ENCODE data around the gene ARHGAP31. TPM values are rescaled to one million over a fixed set of nuclear protein-coding genes. Genes with fewer than 3 reads are reported as not detected.

The ARHGAP31 gene
- total RNA-seq, 1 donor from 2014 or later: 48.1 TPM

- peaks cover 20% of the 10 kb centered on the region for H3K4me1 ChIP-seq (ENCODE audit: insufficient read depth, low read length)
- peaks cover 58% of the 10 kb centered on the region for H4K20me1 ChIP-seq (ENCODE audit: insufficient read depth, low read length)
- H3K9me3 Mint-ChIP-seq (ENCODE audit: unreplicated experiment): no peaks in the 10 kb centered on the region
- no peak overlapping the region for H3K4me2 ChIP-seq (ENCODE audit: low read length)
- FAIRE-seq (no peak), DNase-seq (ENCODE audit: low read depth) (no peak)
- TF ChIP-seq, protein P1, sequence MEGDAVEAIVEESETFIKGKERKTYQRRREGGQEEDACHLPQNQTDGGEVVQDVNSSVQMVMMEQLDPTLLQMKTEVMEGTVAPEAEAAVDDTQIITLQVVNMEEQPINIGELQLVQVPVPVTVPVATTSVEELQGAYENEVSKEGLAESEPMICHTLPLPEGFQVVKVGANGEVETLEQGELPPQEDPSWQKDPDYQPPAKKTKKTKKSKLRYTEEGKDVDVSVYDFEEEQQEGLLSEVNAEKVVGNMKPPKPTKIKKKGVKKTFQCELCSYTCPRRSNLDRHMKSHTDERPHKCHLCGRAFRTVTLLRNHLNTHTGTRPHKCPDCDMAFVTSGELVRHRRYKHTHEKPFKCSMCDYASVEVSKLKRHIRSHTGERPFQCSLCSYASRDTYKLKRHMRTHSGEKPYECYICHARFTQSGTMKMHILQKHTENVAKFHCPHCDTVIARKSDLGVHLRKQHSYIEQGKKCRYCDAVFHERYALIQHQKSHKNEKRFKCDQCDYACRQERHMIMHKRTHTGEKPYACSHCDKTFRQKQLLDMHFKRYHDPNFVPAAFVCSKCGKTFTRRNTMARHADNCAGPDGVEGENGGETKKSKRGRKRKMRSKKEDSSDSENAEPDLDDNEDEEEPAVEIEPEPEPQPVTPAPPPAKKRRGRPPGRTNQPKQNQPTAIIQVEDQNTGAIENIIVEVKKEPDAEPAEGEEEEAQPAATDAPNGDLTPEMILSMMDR (IDR thresholded peaks at IDR 0.05; ENCODE audit: insufficient read depth, low read depth, low read length): no peak
- H3K9me3 ChIP-seq (ENCODE audit: insufficient read depth, low read depth, low read length): no peaks in the 10 kb centered on the region
- H3K36me3 Mint-ChIP-seq (ENCODE audit: low read depth, unreplicated experiment): peaks cover 16% of the 10 kb centered on the region
- peaks cover 32% of the 10 kb centered on the region for H3K4me1 Mint-ChIP-seq (ENCODE audit: low read depth, unreplicated experiment)
- no peak overlapping the region for H3K4me3 ChIP-seq (ENCODE audit: insufficient read depth, low read depth, low read length)
- H2AFZ ChIP-seq (ENCODE audit: low read depth, low read length): no peak overlapping the region
- H3K9ac ChIP-seq (ENCODE audit: low read length): no peak overlapping the region
- H3K36me3 ChIP-seq (ENCODE audit: insufficient read depth, low read length): peaks cover 5% of the 10 kb centered on the region
- H3K27me3 ChIP-seq (ENCODE audit: insufficient read depth, low read length): no peaks in the 10 kb centered on the region
- peaks cover 83% of the 10 kb centered on the region for H3K79me2 ChIP-seq (ENCODE audit: insufficient read depth, low read length)
- H3K27me3 Mint-ChIP-seq (ENCODE audit: low read depth, unreplicated experiment): no peaks in the 10 kb centered on the region
- no peak overlapping the region for H3K4me3 Mint-ChIP-seq (ENCODE audit: unreplicated experiment)
- no peak overlapping the region for H3K27ac Mint-ChIP-seq (ENCODE audit: unreplicated experiment)
- no peak overlapping the region for H3K27ac ChIP-seq (ENCODE audit: low read depth, low read length)
Measured at GRCh38 chr3:119347036-119347435, 52.9 kb downstream of the ARHGAP31 start.

DNA sequence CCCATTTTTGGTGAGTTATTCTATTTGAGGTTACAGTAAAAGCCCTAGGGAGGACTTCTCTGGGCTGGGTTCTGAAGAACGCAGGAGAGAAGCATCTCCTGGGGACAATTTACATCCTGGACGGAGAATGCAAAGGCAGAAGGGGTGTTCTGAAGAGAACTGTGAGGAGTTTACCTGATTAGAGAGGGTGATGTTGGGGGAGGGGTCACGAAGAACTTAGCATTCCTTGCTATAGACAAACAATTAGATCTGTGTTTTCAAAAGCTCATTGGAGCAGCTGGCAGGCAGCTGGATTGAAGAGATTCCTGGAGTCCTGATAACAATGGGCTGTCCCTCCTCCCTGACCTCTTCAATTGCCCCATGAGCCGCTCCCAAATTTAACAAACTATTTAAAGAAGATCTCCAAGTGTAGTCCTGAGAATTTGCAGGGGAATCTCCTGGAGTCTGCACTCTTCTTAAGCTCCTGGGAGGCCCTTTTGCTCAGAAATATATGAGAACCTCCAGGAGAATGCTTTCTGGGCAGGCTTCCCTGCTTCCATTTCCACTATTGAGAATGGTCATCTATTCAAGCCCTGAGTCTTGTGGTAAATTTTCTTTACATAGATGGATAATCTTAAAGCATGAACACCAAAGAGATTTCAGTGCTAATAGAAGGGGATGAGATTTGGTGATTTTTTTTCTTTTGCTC lies 55.3 kb downstream of the ARHGAP31 start:
- H3K79me2 ChIP-seq (ENCODE audit: insufficient read depth, low read length): peaks cover 72% of the 10 kb centered on the region
- peaks cover 32% of the 10 kb centered on the region for H3K4me1 ChIP-seq (ENCODE audit: insufficient read depth, low read length)
- Mint-ChIP-seq H3K27ac (ENCODE audit: unreplicated experiment) (peak overlapping the region; percentile 91), H3K36me3 (ENCODE audit: low read depth, unreplicated experiment) (peaks cover 18% of the 10 kb centered on the region), H3K4me3 (ENCODE audit: unreplicated experiment) (peak overlapping the region; percentile 62), H3K27me3 (ENCODE audit: low read depth, unreplicated experiment) (no peaks in the 10 kb centered on the region), H3K9me3 (ENCODE audit: unreplicated experiment) (no peaks in the 10 kb centered on the region), H3K4me1 (ENCODE audit: low read depth, unreplicated experiment) (peaks cover 47% of the 10 kb centered on the region)
- no peak overlapping the region for H3K4me3 ChIP-seq (ENCODE audit: insufficient read depth, low read depth, low read length)
- no peak overlapping the region for H3K9ac ChIP-seq (ENCODE audit: low read length)
- peaks cover 5% of the 10 kb centered on the region for H3K36me3 ChIP-seq (ENCODE audit: insufficient read depth, low read length)
- H3K4me2 ChIP-seq (ENCODE audit: low read length): peak overlapping the region; percentile 52
- TF ChIP-seq, protein P1 (IDR thresholded peaks at IDR 0.05; ENCODE audit: insufficient read depth, low read depth, low read length): no peak
- TF ChIP-seq EZH2 (IDR thresholded peaks at IDR 0.05; ENCODE audit: insufficient read depth, low read length): no peak
- H2AFZ ChIP-seq (ENCODE audit: low read depth, low read length): no peak overlapping the region
- H3K9me3 ChIP-seq (ENCODE audit: insufficient read depth, low read depth, low read length): no peaks in the 10 kb centered on the region
- DNase-seq (ENCODE audit: low read depth) (no peak), FAIRE-seq (no peak)
- no peaks in the 10 kb centered on the region for H3K27me3 ChIP-seq (ENCODE audit: insufficient read depth, low read length)
- no peak overlapping the region for H3K27ac ChIP-seq (ENCODE audit: low read depth, low read length)
- H4K20me1 ChIP-seq (ENCODE audit: insufficient read depth, low read length): peaks cover 58% of the 10 kb centered on the region

GRCh38 chr3:119350114-119350513 lies 55.9 kb downstream of the ARHGAP31 start:
- Histone ChIP-seq H2AFZ (ENCODE audit: low read depth, low read length) (no peak overlapping the region), H3K4me3 (ENCODE audit: insufficient read depth, low read depth, low read length) (no peak overlapping the region), H3K4me1 (ENCODE audit: insufficient read depth, low read length) (peaks cover 32% of the 10 kb centered on the region), H3K27ac (ENCODE audit: low read depth, low read length) (no peak overlapping the region), H4K20me1 (ENCODE audit: insufficient read depth, low read length) (peaks cover 60% of the 10 kb centered on the region), H3K9me3 (ENCODE audit: insufficient read depth, low read depth, low read length) (no peaks in the 10 kb centered on the region), H3K27me3 (ENCODE audit: insufficient read depth, low read length) (no peaks in the 10 kb centered on the region), H3K4me2 (ENCODE audit: low read length) (peak overlapping the region; percentile 52), H3K79me2 (ENCODE audit: insufficient read depth, low read length) (peaks cover 74% of the 10 kb centered on the region), H3K9ac (ENCODE audit: low read length) (no peak overlapping the region), H3K36me3 (ENCODE audit: insufficient read depth, low read length) (peaks cover 5% of the 10 kb centered on the region)
- no peaks in the 10 kb centered on the region for H3K27me3 Mint-ChIP-seq (ENCODE audit: low read depth, unreplicated experiment)
- H3K4me1 Mint-ChIP-seq (ENCODE audit: low read depth, unreplicated experiment): peaks cover 47% of the 10 kb centered on the region
- peak overlapping the region; percentile 62 for H3K4me3 Mint-ChIP-seq (ENCODE audit: unreplicated experiment)
- FAIRE-seq (no peak), DNase-seq (ENCODE audit: low read depth) (no peak)
- no peaks in the 10 kb centered on the region for H3K9me3 Mint-ChIP-seq (ENCODE audit: unreplicated experiment)
- TF ChIP-seq EZH2 (IDR thresholded peaks at IDR 0.05; ENCODE audit: insufficient read depth, low read length): no peak
- TF ChIP-seq, protein P1 (IDR thresholded peaks at IDR 0.05; ENCODE audit: insufficient read depth, low read depth, low read length): no peak
- H3K27ac Mint-ChIP-seq (ENCODE audit: unreplicated experiment): peak overlapping the region; percentile 91
- H3K36me3 Mint-ChIP-seq (ENCODE audit: low read depth, unreplicated experiment): peaks cover 16% of the 10 kb centered on the region
